CD14-positive monocyte (primary cell): ENCODE data around the gene HGFAC. TPM values are rescaled to one million over a fixed set of nuclear protein-coding genes. Genes with fewer than 3 reads are reported as not detected.

Source experiments
- DNase-seq, 3 donors: peaks; one replicate each; pipeline ENCODE4 v3.0.0-alpha.2; 2011 to 2022
- H2AFZ ChIP-seq: 2 replicates; pipeline ENCODE4 v1.6.0; 2012; ENCODE audit warnings: mild to moderate bottlenecking, low read depth, low read length, inconsistent platforms; ENCODE audit not compliant: insufficient read depth, poor library complexity, severe bottlenecking
- H3K27ac ChIP-seq, 2 donors: 1 replicate in 1 of 2; 2 replicates in 1 of 2; pipeline ENCODE4 v1.5.1; 2012 to 2013; ENCODE audit warnings: low read length in 2 of 2, control low read depth in 1 of 2, inconsistent platforms in 1 of 2, low read depth in 1 of 2, mild to moderate bottlenecking in 1 of 2
- H3K27me3 ChIP-seq, 2 donors: one replicate each; pipeline versions ENCODE4 v1.6.0 to v1.6.1; 2011 to 2013; ENCODE audit warnings: low read length in 2 of 2; ENCODE audit not compliant: control insufficient read depth in 2 of 2, insufficient read depth in 2 of 2
- H3K36me3 ChIP-seq, 2 donors: replicated peaks in 1 of 2; 1 replicate in 1 of 2; 2 replicates in 1 of 2; pipeline versions ENCODE4 v1.5.1 to v1.6.1; 2012 to 2013; ENCODE audit warnings: low read length in 2 of 2, control low read depth in 1 of 2, inconsistent platforms in 1 of 2, mild to moderate bottlenecking in 1 of 2; ENCODE audit not compliant: insufficient read depth in 2 of 2, control insufficient read depth in 1 of 2
- H3K4me1 ChIP-seq, 2 donors: 1 replicate in 1 of 2; 2 replicates in 1 of 2; pipeline versions ENCODE4 v1.5.1 to v1.6.1; 2012 to 2013; ENCODE audit warnings: low read length in 2 of 2, control low read depth in 1 of 2, inconsistent platforms in 1 of 2, mild to moderate bottlenecking in 1 of 2, moderate library complexity in 1 of 2; ENCODE audit not compliant: insufficient read depth in 2 of 2, control insufficient read depth in 1 of 2
- H3K4me2 ChIP-seq: replicated peaks from 2 replicates; pipeline ENCODE3; 2012; ENCODE audit warnings: low read length, moderate library complexity, mild to moderate bottlenecking; ENCODE audit not compliant: poor library complexity, severe bottlenecking; ENCODE audit errors: extremely low read depth
- H3K4me3 ChIP-seq, 3 experiments: fragments of 200-600 bp in 1 of 3; sonication (generic) in 1 of 3; replicated peaks in 1 of 3; 1 replicate in 2 of 3; 2 replicates in 1 of 3; pipeline ENCODE4 v1.5.1; 2011 to 2013; ENCODE audit warnings: low read length in 3 of 3, mild to moderate bottlenecking in 3 of 3, control low read depth in 2 of 3, low read depth in 2 of 3, inconsistent platforms in 1 of 3, moderate library complexity in 1 of 3
- H3K79me2 ChIP-seq: 2 replicates; pipeline ENCODE4 v1.6.0; 2012; ENCODE audit warnings: mild to moderate bottlenecking, control low read depth, inconsistent platforms, low read length, moderate library complexity; ENCODE audit not compliant: insufficient read depth
- H3K9ac ChIP-seq: 2 replicates; pipeline ENCODE4 v1.6.0; 2017; ENCODE audit warnings: low read length, mild to moderate bottlenecking; ENCODE audit not compliant: insufficient read depth, poor library complexity, severe bottlenecking
- H3K9me3 ChIP-seq, 2 donors: replicated peaks in 1 of 2; 1 replicate in 1 of 2; 2 replicates in 1 of 2; pipeline versions ENCODE4 v1.5.1 to v1.6.1; 2012 to 2013; ENCODE audit warnings: low read length in 2 of 2, control low read depth in 1 of 2; ENCODE audit not compliant: control insufficient read depth in 1 of 2, insufficient read depth in 1 of 2
- H4K20me1 ChIP-seq: 2 replicates; pipeline ENCODE4 v1.6.0; 2012; ENCODE audit warnings: mild to moderate bottlenecking, low read length, control low read depth, moderate library complexity; ENCODE audit not compliant: insufficient read depth
- H3K27ac Mint-ChIP-seq, 7 donors: one replicate each; pipeline ENCODE4 v1.8.0; 2020; ENCODE audit warnings: mild to moderate bottlenecking in 7 of 7, mixed read lengths in 7 of 7, moderate library complexity in 6 of 7, inconsistent platforms in 2 of 7
- H3K27me3 Mint-ChIP-seq, 3 donors: one replicate each; pipeline ENCODE4 v1.8.0; 2021 to 2022; ENCODE audit warnings: low read depth in 3 of 3, mild to moderate bottlenecking in 3 of 3, mixed read lengths in 3 of 3, moderate library complexity in 3 of 3, inconsistent platforms in 1 of 3
- H3K36me3 Mint-ChIP-seq, 2 donors: one replicate each; pipeline ENCODE4 v1.8.0; 2020; ENCODE audit warnings: mixed read lengths in 2 of 2, inconsistent platforms in 1 of 2, mild to moderate bottlenecking in 1 of 2
- H3K4me1 Mint-ChIP-seq: one replicate; pipeline ENCODE4 v1.8.0; 2020; ENCODE audit warnings: mild to moderate bottlenecking, mixed read lengths
- H3K4me3 Mint-ChIP-seq, 2 donors: one replicate each; pipeline ENCODE4 v1.8.0; 2020; ENCODE audit warnings: mild to moderate bottlenecking in 2 of 2, mixed read lengths in 2 of 2, moderate library complexity in 1 of 2
- H3K9me3 Mint-ChIP-seq, 7 donors: one replicate each; pipeline ENCODE4 v1.8.0; 2020 to 2022; ENCODE audit warnings: mixed read lengths in 7 of 7, mild to moderate bottlenecking in 6 of 7, moderate library complexity in 6 of 7, inconsistent platforms in 2 of 7
- WGBS: methylation state at CpG from one replicate; pipeline ENCODE4 v1.1.5; 2013; ENCODE audit warnings: missing lambda C conversion rate; ENCODE audit not compliant: insufficient coverage; 5-methylcytosine and 5-hydroxymethylcytosine counted together
- intact Hi-C, 2 donors: fragments of 100-400 bp; cut with micrococcal nuclease; formaldehyde crosslinking; loops; one replicate each; pipeline versions ENCODE4 v1.15.0 to v1.15.1; 2023
- polyA plus RNA-seq, 3 donors: library from polyadenylated mRNA; depleted of rRNA in 1 of 3; unstranded in 2 of 3; stranded (reverse) in 1 of 3; fragments of 300-500 nt in 2 of 3; fragments of >200 nt in 1 of 3; fragmentation: Illumina TruSeq in 2 of 3; gene quantifications; 1 replicate in 2 of 3; 2 replicates in 1 of 3; pipeline ENCODE4 v1.2.3, GENCODE V29; 2012 to 2021
- TF ChIP-seq, protein P1 (sequence below): fragments of 200-600 bp; IDR thresholded peaks from one replicate; pipeline ENCODE4 v1.8.0; 2022; ENCODE audit warnings: antibody characterized with exemption, mild to moderate bottlenecking

The HGFAC gene
- polyA plus RNA-seq, 3 donors: 0.17 TPM; not detected in 2

DNA sequence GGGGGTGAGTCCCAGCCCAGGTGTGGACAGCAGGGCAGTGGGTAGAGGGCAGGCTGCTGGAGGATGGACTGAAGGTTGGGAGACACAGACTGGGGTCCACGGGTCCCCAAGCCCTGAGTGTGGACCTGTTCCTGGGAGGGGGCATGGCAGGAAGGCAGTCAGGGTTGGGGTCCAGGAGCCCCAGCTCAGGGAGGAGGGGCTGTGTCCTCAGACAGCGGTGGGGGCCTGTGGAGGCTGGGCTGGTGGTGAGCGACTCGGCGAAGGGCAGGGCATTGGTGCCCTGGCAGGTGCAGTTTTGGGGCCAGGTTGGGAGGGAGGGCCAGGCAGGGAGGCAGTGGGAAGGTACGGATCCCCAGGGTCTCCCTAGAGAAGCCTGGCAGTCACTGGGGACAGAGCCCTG, 55.3 kb downstream of the HGFAC start:
- peak overlapping the region in 1 of 7 donors; percentile 54 for H3K27ac Mint-ChIP-seq

DNA sequence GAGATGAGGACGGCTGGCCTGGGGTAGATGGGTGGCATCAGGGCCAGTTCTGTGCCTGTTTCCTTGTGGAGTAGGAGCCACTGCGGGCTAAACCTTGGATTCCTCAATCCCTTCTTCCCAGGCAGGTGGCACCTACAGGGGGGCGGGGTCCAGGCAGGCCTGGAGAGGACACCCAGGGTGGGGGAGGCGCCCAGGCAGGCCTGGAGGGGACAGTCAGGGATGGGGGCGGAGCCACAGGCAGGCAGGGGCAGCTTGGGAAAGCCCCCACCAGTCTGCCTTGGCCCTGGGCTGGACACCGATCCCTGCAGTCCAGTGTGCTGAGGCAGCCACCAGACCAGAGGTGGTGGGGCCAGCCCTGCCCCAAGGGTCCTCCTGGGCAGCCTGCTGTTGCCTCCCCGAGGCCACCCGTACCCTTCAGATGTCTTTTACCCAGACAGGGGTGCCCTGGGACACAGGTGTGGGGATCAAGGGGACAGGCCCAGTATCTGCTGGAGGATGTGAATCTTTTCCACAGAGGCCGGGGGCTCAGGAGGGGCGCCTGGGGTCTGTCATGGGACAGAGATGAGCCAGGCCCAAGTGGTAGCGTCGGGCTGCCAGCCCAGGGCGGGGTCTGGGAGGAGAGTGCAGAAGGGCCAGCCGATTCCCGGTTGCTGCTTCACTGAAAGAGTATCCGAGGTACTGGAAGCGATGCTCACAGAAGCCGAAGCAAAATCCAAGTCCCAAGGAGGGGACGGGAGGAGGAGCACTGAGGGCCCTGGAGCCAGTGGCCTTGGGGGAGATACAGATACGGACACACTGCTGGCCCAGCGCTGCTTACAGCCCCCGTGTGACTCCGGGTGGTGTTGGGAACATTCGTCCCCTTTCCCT, 56.0 kb downstream of the HGFAC start:
- Histone ChIP-seq H3K27me3 (peaks cover 0 to 6% of the 10 kb centered on the region in 2 donors), H3K9ac (no peak overlapping the region), H3K79me2 (no peaks in the 10 kb centered on the region), H4K20me1 (peaks cover 51% of the 10 kb centered on the region), H3K4me1 (no peaks in the 10 kb centered on the region), H3K27ac (no peak overlapping the region), H3K9me3 (no peaks in the 10 kb centered on the region), H3K4me2 (no peak overlapping the region), H3K4me3 (no peak overlapping the region), H3K36me3 (peaks cover 7 to 19% of the 10 kb centered on the region in 2 donors), H2AFZ (no peak overlapping the region)
- DNase-seq: no peak
- peak overlapping the region in 3 of 7 donors; percentile 18 to 55 (median 52) for H3K27ac Mint-ChIP-seq
- intact Hi-C loops: no loop called here
- peaks cover 8 to 32% (median 8%) of the 10 kb centered on the region in 3 donors for H3K27me3 Mint-ChIP-seq
- 90% methylated on average over 15 of the region's 24 CpGs for WGBS
- TF ChIP-seq, protein P1, sequence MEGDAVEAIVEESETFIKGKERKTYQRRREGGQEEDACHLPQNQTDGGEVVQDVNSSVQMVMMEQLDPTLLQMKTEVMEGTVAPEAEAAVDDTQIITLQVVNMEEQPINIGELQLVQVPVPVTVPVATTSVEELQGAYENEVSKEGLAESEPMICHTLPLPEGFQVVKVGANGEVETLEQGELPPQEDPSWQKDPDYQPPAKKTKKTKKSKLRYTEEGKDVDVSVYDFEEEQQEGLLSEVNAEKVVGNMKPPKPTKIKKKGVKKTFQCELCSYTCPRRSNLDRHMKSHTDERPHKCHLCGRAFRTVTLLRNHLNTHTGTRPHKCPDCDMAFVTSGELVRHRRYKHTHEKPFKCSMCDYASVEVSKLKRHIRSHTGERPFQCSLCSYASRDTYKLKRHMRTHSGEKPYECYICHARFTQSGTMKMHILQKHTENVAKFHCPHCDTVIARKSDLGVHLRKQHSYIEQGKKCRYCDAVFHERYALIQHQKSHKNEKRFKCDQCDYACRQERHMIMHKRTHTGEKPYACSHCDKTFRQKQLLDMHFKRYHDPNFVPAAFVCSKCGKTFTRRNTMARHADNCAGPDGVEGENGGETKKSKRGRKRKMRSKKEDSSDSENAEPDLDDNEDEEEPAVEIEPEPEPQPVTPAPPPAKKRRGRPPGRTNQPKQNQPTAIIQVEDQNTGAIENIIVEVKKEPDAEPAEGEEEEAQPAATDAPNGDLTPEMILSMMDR: no peak
- H3K4me1 Mint-ChIP-seq: no peaks in the 10 kb centered on the region
- peaks cover 5 to 18% of the 10 kb centered on the region in 2 donors for H3K36me3 Mint-ChIP-seq
- H3K9me3 Mint-ChIP-seq: peaks cover 0 to 3% (median 0%) of the 10 kb centered on the region in 7 donors
- H3K4me3 Mint-ChIP-seq: no peak overlapping the region

More for the DNA sequence above, 55.3 kb downstream of the HGFAC start:
- H2AFZ ChIP-seq: no peak overlapping the region
- no peak overlapping the region for H3K4me3 ChIP-seq
- no peak overlapping the region for H3K9ac ChIP-seq
- peaks cover 3 to 11% of the 10 kb centered on the region in 2 donors for H3K36me3 Mint-ChIP-seq
- peak overlapping the region in 1 of 2 donors; percentile 60 for H3K4me3 Mint-ChIP-seq
- intact Hi-C loops: no loop called here
- TF ChIP-seq, protein P1: no peak
- WGBS: 91% methylated on average over 6 of the region's 6 CpGs
- no peaks in the 10 kb centered on the region for H3K4me1 ChIP-seq
- H3K36me3 ChIP-seq: peaks cover under 1 to 12% of the 10 kb centered on the region in 2 donors
- H3K9me3 Mint-ChIP-seq: peaks cover 0 to 3% (median 0%) of the 10 kb centered on the region in 7 donors
- no peaks in the 10 kb centered on the region for H3K9me3 ChIP-seq
- no peak overlapping the region for H3K4me2 ChIP-seq
- peaks cover 11 to 39% (median 12%) of the 10 kb centered on the region in 3 donors for H3K27me3 Mint-ChIP-seq
- no peak overlapping the region for H3K27ac ChIP-seq
- no peaks in the 10 kb centered on the region for H3K79me2 ChIP-seq
- H4K20me1 ChIP-seq: peaks cover 44% of the 10 kb centered on the region
- no peaks in the 10 kb centered on the region for H3K4me1 Mint-ChIP-seq
- H3K27me3 ChIP-seq: peaks cover 0 to 6% of the 10 kb centered on the region in 2 donors
- no peak for DNase-seq
